ENCODE data around the gene KLHL29. TPM values are rescaled to one million over a fixed set of nuclear protein-coding genes. Genes with fewer than 3 reads are reported as not detected.

KLHL29 gene
- total and polyA plus RNA-seq, 10 of the 15 experiments (the other 5 are each of a cell fraction or from before 2014, with no cell fraction given) = 1.4 to 19.5 (median 6.1) TPM

DNA sequence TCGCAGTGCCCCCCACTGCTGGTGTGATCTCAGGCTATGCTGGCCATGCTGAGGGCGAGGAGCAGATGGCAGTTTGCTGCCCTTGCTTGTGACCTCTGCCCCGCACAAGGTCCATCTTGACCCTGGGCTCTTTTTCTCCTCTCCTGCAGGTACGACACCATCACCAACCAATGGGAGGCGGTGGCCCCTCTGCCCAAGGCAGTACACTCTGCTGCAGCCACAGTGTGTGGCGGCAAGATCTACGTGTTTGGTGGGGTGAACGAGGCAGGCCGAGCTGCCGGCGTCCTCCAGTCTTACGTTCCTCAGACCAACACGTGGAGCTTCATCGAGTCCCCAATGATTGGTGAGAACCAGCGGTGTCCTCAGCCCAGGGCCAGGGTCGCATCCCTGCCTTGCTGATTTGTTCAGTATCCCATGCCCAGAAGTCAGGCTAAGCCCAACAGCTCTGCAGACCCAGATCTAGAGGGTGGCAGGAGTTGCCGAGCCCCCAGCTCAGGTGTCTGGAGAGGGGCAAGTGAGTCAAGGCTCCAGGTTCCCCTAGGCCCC is 318.1 kb downstream of the KLHL29 start:
- Histone ChIP-seq H3K4me2 (ENCODE audit: control insufficient read depth, insufficient read depth) (no peak overlapping the region), H3K4me1 (ENCODE audit: control insufficient read depth, insufficient read depth, low read length) (no peaks in the 10 kb centered on the region), H4K20me1 (ENCODE audit: control insufficient read depth, insufficient read depth) (no peaks in the 10 kb centered on the region), H3K9ac (ENCODE audit: control insufficient read depth, insufficient read depth, low read length) (no peak overlapping the region), H2AFZ (ENCODE audit: control insufficient read depth, low read depth, low read length) (no peak overlapping the region), H3K27me3 (replicated peaks in 1 of 2; ENCODE audit: control insufficient read depth in 2 of 2, insufficient read depth in 2 of 2, low read length in 1 of 2) (no peaks in the 10 kb centered on the region), H3K27ac (ENCODE audit: control insufficient read depth, insufficient read depth) (no peak overlapping the region), H3K36me3 (ENCODE audit: control insufficient read depth in 2 of 2, insufficient read depth in 2 of 2, low read length in 1 of 2) (peaks cover 6 to 12% of the 10 kb centered on the region in 2 experiments; a peak in 3 of 4 replicates), H3K4me3 (no peak overlapping the region), H3K79me2 (ENCODE audit: control insufficient read depth, insufficient read depth, low read length) (no peaks in the 10 kb centered on the region), H3K9me3 (replicated peaks; ENCODE audit: control insufficient read depth, insufficient read depth, low read length) (no peaks in the 10 kb centered on the region)
- ChIA-PET POLR2A (no interaction called here), RAD21 (ENCODE audit: unreplicated experiment) (no interaction called here), SMC1A (ENCODE audit: uncharacterized antibody, unreplicated experiment) (no interaction called here), CTCF (no interaction called here)
- TF ChIP-seq SP1 (IDR thresholded peaks at IDR 0.05; ENCODE audit: low read depth, low read length) = no peak
- TF ChIP-seq RBBP5 (conservative IDR thresholded peaks at IDR 0.05) = no peak
- TF ChIP-seq YY1 (IDR thresholded peaks at IDR 0.05; ENCODE audit: low read depth, low read length) = no peak
- no peak for TF ChIP-seq ZNF207 (IDR thresholded peaks at IDR 0.05; ENCODE audit: borderline replicate concordance)
- TF ChIP-seq, protein P1, sequence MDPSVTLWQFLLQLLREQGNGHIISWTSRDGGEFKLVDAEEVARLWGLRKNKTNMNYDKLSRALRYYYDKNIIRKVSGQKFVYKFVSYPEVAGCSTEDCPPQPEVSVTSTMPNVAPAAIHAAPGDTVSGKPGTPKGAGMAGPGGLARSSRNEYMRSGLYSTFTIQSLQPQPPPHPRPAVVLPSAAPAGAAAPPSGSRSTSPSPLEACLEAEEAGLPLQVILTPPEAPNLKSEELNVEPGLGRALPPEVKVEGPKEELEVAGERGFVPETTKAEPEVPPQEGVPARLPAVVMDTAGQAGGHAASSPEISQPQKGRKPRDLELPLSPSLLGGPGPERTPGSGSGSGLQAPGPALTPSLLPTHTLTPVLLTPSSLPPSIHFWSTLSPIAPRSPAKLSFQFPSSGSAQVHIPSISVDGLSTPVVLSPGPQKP (IDR thresholded peaks at IDR 0.05; ENCODE audit: low read depth, low read length) = no peak
- no peak for TF ChIP-seq BRCA1 (IDR thresholded peaks at IDR 0.05; ENCODE audit: low read depth, low read length)
- no peak for TF ChIP-seq KDM1A (IDR thresholded peaks at IDR 0.05; ENCODE audit: borderline replicate concordance)
- TF ChIP-seq SUZ12 (IDR thresholded peaks at IDR 0.05; ENCODE audit: unreplicated experiment) = no peak
- no peak for TF ChIP-seq MYB (IDR thresholded peaks at IDR 0.05; ENCODE audit: borderline replicate concordance, low read depth, low read length)
- no peak for TF ChIP-seq PAX8 (IDR thresholded peaks at IDR 0.05)
- TF ChIP-seq ESRRA (IDR thresholded peaks at IDR 0.05; ENCODE audit: low read length) = no peak
- FAIRE-seq (no peak), ATAC-seq (no peak), DNase-seq (ENCODE audit: low read depth, low spot score) (no peak)
- BruUV-seq (replicated peaks) = no TSS peak
- in situ Hi-C loops (cut with MboI) (no loop called here), intact Hi-C loops (cut with micrococcal nuclease; ENCODE audit: unreplicated experiment) (no loop called here)
- 88% methylated on average over 17 of the region's 17 CpGs for WGBS (ENCODE audit: insufficient coverage, insufficient replicate concordance, low lambda C conversion rate, missing lambda C conversion rate)
